Measurements from ENCODE around the gene MDFIC2. TPM values are rescaled to one million over a fixed set of nuclear protein-coding genes. Genes with fewer than 3 reads are reported as not detected.

MDFIC2 gene
- total RNA-seq, 1 donor from 2014 or later = not detected

DNA sequence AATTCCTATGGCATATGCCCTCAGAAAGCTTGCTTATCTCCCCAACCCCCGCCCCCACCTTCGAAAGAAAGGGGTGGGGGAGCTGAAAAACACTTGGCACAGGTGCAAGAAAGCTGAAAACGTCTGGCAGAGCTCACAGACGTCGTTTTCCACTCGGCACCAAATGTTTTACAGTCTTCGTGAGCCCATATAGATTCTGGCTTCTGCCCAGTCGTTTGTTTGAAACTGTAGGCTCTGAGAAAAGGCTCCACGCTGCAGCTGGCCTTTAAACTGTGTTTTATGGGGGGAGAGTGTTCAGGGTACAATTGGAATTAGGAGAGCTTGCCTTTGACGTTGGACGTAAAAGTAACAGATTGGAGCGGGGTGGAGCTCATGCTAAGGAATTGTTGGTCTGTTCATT, 130.3 kb downstream of the MDFIC2 start:
- H3K36me3 Mint-ChIP-seq = no peaks in the 10 kb centered on the region
- TF ChIP-seq, protein P1, sequence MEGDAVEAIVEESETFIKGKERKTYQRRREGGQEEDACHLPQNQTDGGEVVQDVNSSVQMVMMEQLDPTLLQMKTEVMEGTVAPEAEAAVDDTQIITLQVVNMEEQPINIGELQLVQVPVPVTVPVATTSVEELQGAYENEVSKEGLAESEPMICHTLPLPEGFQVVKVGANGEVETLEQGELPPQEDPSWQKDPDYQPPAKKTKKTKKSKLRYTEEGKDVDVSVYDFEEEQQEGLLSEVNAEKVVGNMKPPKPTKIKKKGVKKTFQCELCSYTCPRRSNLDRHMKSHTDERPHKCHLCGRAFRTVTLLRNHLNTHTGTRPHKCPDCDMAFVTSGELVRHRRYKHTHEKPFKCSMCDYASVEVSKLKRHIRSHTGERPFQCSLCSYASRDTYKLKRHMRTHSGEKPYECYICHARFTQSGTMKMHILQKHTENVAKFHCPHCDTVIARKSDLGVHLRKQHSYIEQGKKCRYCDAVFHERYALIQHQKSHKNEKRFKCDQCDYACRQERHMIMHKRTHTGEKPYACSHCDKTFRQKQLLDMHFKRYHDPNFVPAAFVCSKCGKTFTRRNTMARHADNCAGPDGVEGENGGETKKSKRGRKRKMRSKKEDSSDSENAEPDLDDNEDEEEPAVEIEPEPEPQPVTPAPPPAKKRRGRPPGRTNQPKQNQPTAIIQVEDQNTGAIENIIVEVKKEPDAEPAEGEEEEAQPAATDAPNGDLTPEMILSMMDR (conservative IDR thresholded peaks at IDR 0.05) = no peak
- peaks cover 10% of the 10 kb centered on the region for H3K27me3 Mint-ChIP-seq
- no peak overlapping the region for H3K27ac Mint-ChIP-seq
- H3K9me3 Mint-ChIP-seq = no peaks in the 10 kb centered on the region
- H3K4me1 Mint-ChIP-seq (ENCODE audit: unreplicated experiment) = no peaks in the 10 kb centered on the region
- DNase-seq (ENCODE audit: extremely low spot score, unreplicated experiment) = no peak
- H3K4me3 Mint-ChIP-seq = no peak overlapping the region

DNA sequence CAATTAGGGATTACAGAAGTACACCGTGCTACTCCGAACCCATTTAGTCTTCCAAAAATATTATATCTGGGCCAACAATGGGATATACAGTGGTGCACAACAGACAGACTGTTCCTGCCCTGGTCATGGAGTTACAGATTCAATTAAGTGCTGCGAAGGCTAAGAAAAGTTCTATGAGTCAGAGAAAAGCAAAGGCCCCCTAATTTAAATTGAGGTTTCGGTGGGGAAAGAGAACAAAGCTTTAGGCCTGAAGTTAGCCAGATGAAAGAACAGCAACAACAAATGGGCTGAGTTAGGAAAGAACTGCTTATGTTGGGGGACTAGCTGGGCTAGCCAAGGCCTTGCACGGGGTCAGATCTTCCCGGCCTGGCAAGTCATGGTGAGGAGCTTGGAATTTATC, 131.8 kb downstream of the MDFIC2 start:
- no peak for DNase-seq (ENCODE audit: extremely low spot score, unreplicated experiment)
- no peaks in the 10 kb centered on the region for H3K4me1 Mint-ChIP-seq (ENCODE audit: unreplicated experiment)
- TF ChIP-seq, protein P1 (conservative IDR thresholded peaks at IDR 0.05) = no peak
- no peak overlapping the region for H3K27ac Mint-ChIP-seq
- peaks cover 10% of the 10 kb centered on the region for H3K27me3 Mint-ChIP-seq
- H3K4me3 Mint-ChIP-seq = no peak overlapping the region
- H3K36me3 Mint-ChIP-seq = no peaks in the 10 kb centered on the region
- no peaks in the 10 kb centered on the region for H3K9me3 Mint-ChIP-seq

DNA sequence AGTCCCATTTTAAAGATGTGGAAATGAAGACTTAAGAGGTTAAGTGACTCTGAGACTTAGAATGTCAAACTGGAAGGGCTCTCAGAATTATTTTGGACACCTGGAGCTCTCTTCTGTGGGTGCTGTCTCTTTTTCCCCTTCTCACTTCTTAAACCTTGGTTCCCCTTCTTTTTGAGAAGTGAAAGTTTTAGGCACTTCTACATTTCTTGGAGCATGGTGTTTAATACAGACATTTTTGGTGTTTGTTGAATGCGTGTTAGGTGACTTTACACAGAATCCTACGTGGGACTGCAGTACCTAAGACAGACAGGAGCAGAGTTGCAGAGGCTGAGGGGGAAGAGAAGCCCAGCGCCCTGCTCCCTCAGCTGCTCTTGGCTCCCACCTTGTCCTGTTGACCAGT, 133.3 kb downstream of the MDFIC2 start:
- H3K36me3 Mint-ChIP-seq = no peaks in the 10 kb centered on the region

DNA sequence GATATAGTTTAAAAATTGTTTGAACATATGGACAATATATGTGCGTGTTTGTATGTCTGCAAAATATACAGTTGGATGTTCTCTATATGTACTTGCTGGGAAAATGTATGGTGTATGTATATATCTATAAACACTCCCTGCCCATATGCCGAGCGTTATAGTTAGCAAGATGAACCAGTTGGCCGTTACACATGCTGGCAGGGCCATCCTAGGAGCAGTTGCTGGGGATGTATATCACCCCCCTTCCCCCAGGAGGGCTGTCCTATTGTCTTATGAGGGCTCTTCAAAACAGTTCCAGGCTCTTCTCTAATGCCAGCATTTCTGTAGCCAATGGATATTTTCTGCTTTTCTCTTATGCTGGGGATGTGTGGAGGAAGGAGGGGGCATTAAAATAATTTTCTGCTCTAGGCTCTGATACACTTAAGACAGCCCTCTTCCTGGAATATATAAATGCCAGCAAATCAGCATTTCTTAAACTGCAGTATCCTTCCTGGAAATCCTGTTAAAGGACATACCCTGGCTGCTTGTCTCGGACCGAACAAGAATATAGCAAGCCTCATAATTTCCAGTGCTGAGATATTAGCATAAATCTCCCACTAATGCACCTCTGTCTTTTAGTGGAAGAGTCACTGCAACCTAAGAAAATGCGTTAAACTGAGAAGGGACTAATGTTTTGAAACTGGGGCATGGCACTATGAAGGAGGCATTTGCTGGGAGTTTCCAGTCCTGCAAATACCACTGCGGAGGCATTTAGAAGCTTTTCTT, 134.4 kb downstream of the MDFIC2 start:
- TF ChIP-seq, protein P1 (conservative IDR thresholded peaks at IDR 0.05) = no peak
- no peak for DNase-seq (ENCODE audit: extremely low spot score, unreplicated experiment)
- Mint-ChIP-seq H3K36me3 (no peaks in the 10 kb centered on the region), H3K27me3 (peaks cover 5% of the 10 kb centered on the region), H3K4me1 (ENCODE audit: unreplicated experiment) (no peaks in the 10 kb centered on the region), H3K9me3 (no peaks in the 10 kb centered on the region), H3K27ac (no peak overlapping the region), H3K4me3 (no peak overlapping the region)

More for the DNA sequence above, 133.3 kb downstream of the MDFIC2 start:
- Mint-ChIP-seq H3K9me3 (no peaks in the 10 kb centered on the region), H3K4me3 (no peak overlapping the region), H3K27me3 (peaks cover 6% of the 10 kb centered on the region), H3K27ac (no peak overlapping the region), H3K4me1 (ENCODE audit: unreplicated experiment) (no peaks in the 10 kb centered on the region)
- TF ChIP-seq, protein P1 (conservative IDR thresholded peaks at IDR 0.05) = no peak
- DNase-seq (ENCODE audit: extremely low spot score, unreplicated experiment) = no peak

DNA sequence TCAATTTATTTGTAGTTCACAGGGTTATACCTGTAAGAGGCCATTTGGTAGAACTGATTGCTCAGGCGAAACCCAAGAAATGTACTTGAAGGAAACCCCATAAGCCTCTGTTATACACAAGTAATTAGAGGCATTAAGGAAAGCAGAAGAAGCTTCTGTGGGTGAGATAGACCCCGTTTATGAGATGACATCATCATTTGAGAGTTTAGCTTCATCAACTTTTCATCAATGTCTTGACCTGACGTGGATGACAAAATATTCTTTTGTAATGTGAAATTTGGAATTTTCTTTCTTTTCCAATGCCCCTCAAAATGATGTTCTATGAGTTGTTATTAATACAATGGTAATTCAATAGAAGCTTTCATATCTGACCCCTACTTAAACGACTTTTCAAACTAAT, 136.2 kb downstream of the MDFIC2 start:
- Mint-ChIP-seq H3K27ac (no peak overlapping the region), H3K4me1 (ENCODE audit: unreplicated experiment) (no peaks in the 10 kb centered on the region), H3K4me3 (no peak overlapping the region), H3K36me3 (no peaks in the 10 kb centered on the region), H3K9me3 (no peaks in the 10 kb centered on the region), H3K27me3 (no peaks in the 10 kb centered on the region)
- DNase-seq (ENCODE audit: extremely low spot score, unreplicated experiment) = no peak
- TF ChIP-seq, protein P1 (conservative IDR thresholded peaks at IDR 0.05) = no peak
